ENCODE measurements around the gene FBXW8.

Gene FBXW8

DNA sequence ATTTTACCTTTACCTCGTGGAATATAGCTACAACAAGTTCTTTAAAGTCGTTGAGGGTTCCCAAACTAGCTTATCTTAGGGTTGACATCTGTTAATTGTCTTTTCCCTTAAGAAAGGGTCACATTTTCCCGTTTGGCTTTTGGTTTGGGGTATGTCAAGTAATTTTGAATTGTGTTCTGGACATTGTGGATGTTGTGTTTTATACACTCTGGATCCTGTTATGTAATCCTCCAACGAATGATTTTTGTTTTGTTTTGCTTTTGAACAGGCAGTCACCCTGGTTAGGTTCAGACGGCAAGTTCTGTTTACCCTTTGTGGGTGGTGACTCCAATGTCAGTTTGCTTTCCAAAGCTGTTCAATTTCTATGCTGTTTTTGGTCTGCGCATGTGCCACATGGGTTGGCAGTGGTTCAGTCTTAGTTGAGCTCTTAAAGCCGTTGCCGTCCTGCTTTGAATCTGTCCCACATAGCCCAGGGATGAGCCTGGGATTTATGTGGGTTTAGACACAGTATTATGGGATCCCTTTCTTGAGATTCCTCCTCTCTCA is 103.7 kb downstream of the FBXW8 start:
- H3K4me1 ChIP-seq (ENCODE audit: control insufficient read depth, insufficient read depth, low read length) = peaks cover 11% of the 10 kb centered on the region
- H3K9me3 ChIP-seq (ENCODE audit: control insufficient read depth, low read length) = no peaks in the 10 kb centered on the region
- no peaks in the 10 kb centered on the region for H3K36me3 ChIP-seq (ENCODE audit: control insufficient read depth, insufficient read depth, low read length)
- no peak overlapping the region for H3K4me3 ChIP-seq (ENCODE audit: low read length)
- H3K9ac ChIP-seq (ENCODE audit: low read length) = no peak overlapping the region
- no peaks in the 10 kb centered on the region for H3K27me3 ChIP-seq (ENCODE audit: control insufficient read depth, insufficient read depth, low read length)

DNA sequence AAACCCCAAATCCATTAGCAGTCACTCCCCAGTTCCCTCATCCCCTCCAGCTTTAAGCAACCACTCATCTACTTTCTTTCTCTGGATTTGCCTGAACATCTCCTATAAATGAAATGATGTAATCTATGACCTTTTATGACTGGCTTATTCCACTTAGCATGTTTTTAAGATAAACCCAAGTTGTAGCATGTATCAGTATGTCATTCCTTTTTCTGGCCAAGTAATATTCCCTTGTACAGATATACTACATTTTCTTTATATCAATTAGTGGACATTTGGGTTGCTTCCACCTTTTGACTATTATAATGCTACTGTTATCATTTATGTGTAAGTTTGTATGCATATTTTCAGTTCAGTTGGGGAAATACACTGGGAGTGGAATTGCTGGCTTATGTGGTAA is 105.1 kb downstream of the FBXW8 start:
- no peaks in the 10 kb centered on the region for H3K9me3 ChIP-seq (ENCODE audit: control insufficient read depth, low read length)
- H3K36me3 ChIP-seq (ENCODE audit: control insufficient read depth, insufficient read depth, low read length) = no peaks in the 10 kb centered on the region
- no peak overlapping the region for H3K9ac ChIP-seq (ENCODE audit: low read length)

DNA sequence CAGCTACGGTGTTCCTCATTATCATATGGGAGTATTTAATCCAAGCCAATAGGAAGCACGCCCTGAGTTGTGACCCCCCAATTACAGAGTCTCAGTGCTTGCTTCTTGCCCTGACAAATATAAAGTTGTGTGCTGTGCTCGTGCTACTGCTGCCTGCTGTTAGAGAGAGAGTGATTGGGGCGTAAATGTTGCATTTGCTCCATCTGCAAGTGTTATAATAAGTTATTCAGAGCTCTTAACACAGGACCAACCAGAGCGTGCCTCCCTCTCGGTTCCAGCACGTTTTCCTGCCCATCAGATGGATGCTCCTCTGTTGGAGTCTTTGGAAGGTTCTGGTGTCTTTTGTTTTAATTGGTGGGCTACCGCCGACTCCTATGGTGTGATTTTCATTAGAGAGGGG is 107.1 kb downstream of the FBXW8 start:
- Histone ChIP-seq H3K9ac (ENCODE audit: low read length) (no peak overlapping the region), H3K9me3 (ENCODE audit: control insufficient read depth, low read length) (no peaks in the 10 kb centered on the region), H3K4me3 (ENCODE audit: low read length) (no peak overlapping the region), H3K27me3 (ENCODE audit: control insufficient read depth, insufficient read depth, low read length) (no peaks in the 10 kb centered on the region), H3K36me3 (ENCODE audit: control insufficient read depth, insufficient read depth, low read length) (no peaks in the 10 kb centered on the region), H3K4me1 (ENCODE audit: control insufficient read depth, insufficient read depth, low read length) (peaks cover 11% of the 10 kb centered on the region)

More for the DNA sequence above, 105.1 kb downstream of the FBXW8 start:
- H3K27me3 ChIP-seq (ENCODE audit: control insufficient read depth, insufficient read depth, low read length) = no peaks in the 10 kb centered on the region
- no peak overlapping the region for H3K4me3 ChIP-seq (ENCODE audit: low read length)
- peaks cover 11% of the 10 kb centered on the region for H3K4me1 ChIP-seq (ENCODE audit: control insufficient read depth, insufficient read depth, low read length)

DNA sequence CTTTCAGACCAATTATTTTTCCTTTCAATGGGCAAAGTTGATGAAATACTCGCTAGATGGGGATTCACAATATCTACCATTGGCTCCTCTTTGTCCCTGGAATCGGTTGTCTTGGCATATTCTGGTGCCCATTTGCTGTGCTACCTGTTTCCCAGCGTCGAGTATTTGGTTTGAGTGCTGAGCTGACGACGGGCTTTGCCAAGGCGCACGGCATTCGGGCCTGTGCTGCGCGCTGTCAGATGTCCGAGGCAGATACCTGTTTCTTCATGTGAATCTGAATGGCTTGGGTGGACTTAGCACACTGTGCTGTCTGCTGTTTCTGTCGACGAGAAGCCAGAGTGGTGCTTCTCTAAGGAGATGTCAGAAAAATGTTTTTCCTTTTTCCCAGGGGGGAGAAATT is 107.5 kb downstream of the FBXW8 start:
- Histone ChIP-seq H3K4me1 (ENCODE audit: control insufficient read depth, insufficient read depth, low read length) (peaks cover 11% of the 10 kb centered on the region), H3K9ac (ENCODE audit: low read length) (no peak overlapping the region), H3K4me3 (ENCODE audit: low read length) (no peak overlapping the region), H3K9me3 (ENCODE audit: control insufficient read depth, low read length) (no peaks in the 10 kb centered on the region), H3K36me3 (ENCODE audit: control insufficient read depth, insufficient read depth, low read length) (no peaks in the 10 kb centered on the region), H3K27me3 (ENCODE audit: control insufficient read depth, insufficient read depth, low read length) (no peaks in the 10 kb centered on the region)

DNA sequence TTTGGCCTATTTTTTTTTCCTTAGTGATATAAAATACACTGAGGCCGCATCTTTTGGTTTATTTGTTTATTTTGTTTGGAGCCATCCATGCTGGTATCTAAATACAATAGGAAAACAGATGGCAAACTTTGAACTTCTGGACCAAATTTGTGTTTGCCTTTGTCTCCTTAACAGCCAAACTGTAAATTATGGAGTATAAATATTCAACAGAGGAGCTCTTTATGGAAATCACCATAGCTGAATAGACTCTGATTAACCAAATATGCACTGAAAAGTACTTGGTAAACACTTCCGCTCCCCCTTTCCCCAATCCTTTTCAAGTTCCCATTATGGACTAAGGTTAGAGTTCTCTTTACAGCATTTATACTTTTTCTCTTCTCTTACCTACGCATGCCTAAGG is 107.9 kb downstream of the FBXW8 start:
- Histone ChIP-seq H3K36me3 (ENCODE audit: control insufficient read depth, insufficient read depth, low read length) (no peaks in the 10 kb centered on the region), H3K4me1 (ENCODE audit: control insufficient read depth, insufficient read depth, low read length) (peaks cover 11% of the 10 kb centered on the region), H3K4me3 (ENCODE audit: low read length) (no peak overlapping the region), H3K27me3 (ENCODE audit: control insufficient read depth, insufficient read depth, low read length) (no peaks in the 10 kb centered on the region), H3K9me3 (ENCODE audit: control insufficient read depth, low read length) (no peaks in the 10 kb centered on the region), H3K9ac (ENCODE audit: low read length) (no peak overlapping the region)

DNA sequence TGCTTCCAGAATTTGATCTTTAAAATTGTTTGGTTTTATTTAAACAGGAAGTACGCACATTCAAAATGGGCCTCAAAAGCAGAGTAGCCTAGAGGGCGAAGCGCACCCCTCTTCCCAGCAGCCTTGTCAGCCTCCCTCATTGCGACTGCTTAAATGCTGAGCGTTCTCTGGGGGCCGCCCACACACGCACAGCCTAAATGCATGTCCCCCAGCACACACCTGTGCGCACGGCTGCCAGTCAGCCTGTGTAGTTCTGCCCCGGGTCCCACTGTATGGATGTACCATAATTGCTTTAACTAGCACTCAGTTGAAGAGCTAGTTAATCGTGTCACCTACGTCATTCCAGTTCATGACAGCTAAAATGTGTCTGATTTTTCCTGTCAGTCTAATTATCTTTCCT is 109.1 kb downstream of the FBXW8 start:
- H3K4me1 ChIP-seq (ENCODE audit: control insufficient read depth, insufficient read depth, low read length) = peaks cover 4% of the 10 kb centered on the region
- no peak overlapping the region for H3K9ac ChIP-seq (ENCODE audit: low read length)
- H3K36me3 ChIP-seq (ENCODE audit: control insufficient read depth, insufficient read depth, low read length) = peaks cover 3% of the 10 kb centered on the region
- H3K27me3 ChIP-seq (ENCODE audit: control insufficient read depth, insufficient read depth, low read length) = no peaks in the 10 kb centered on the region
- H3K4me3 ChIP-seq (ENCODE audit: low read length) = no peak overlapping the region
- no peaks in the 10 kb centered on the region for H3K9me3 ChIP-seq (ENCODE audit: control insufficient read depth, low read length)

DNA sequence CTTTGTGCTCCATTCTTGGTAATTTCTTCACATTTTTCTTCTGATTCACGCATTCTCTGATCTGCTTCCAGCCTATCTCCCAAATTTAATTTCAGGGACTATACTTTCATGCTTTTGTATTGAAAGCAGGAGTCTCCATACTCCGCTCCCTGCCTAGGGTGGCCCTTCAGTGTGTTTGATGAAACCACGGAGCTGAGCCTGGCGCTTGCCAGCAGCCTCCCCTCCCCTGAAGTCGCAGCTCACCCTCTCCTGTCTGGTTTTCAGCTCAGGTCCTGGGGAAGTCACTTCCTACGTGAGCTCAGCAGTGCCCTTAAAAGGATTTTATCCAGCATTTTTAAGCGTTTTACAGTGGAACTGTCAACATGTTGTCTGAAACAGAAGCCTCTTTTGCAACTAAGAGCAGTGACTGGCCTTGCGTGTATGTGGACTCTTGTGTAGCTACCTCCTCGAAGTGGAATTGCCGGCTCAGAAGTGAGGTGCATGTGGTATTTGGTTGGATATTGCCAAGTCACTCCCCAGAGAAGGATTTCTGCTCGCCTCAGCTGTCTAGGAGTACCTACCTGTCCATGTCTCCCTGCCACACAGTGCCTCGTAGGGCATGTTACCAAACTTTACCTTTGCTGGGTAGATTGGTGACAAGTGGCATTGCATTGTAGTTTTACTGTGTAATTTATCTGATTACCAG is 109.9 kb downstream of the FBXW8 start:
- Histone ChIP-seq H3K9ac (ENCODE audit: low read length) (no peak overlapping the region), H3K27me3 (ENCODE audit: control insufficient read depth, insufficient read depth, low read length) (no peaks in the 10 kb centered on the region), H3K9me3 (ENCODE audit: control insufficient read depth, low read length) (no peaks in the 10 kb centered on the region), H3K36me3 (ENCODE audit: control insufficient read depth, insufficient read depth, low read length) (peaks cover 3% of the 10 kb centered on the region), H3K4me1 (ENCODE audit: control insufficient read depth, insufficient read depth, low read length) (peaks cover 6% of the 10 kb centered on the region), H3K4me3 (ENCODE audit: low read length) (no peak overlapping the region)

DNA sequence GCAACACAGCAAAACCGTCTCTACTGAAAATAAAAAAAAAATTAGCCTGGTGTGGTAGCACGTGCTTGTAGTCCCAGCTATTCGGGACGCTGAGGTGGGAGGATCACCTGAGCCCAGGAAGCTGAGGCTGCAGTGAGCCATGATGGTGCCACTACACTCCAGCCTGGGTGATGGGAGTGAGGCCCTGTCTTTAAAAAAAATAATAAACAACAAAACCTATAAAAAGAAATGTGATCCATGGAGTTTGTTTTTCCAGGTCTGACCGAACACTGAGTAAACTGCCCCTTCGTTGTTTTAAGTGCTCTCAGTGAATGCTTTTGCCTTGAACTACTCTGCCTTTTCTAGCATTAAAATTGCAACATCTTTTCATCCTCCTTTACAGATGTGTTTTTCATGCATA is 111.7 kb downstream of the FBXW8 start:
- Histone ChIP-seq H3K9me3 (ENCODE audit: control insufficient read depth, low read length) (no peaks in the 10 kb centered on the region), H3K4me1 (ENCODE audit: control insufficient read depth, insufficient read depth, low read length) (peaks cover 21% of the 10 kb centered on the region), H3K36me3 (ENCODE audit: control insufficient read depth, insufficient read depth, low read length) (peaks cover 9% of the 10 kb centered on the region), H3K4me3 (ENCODE audit: low read length) (no peak overlapping the region), H3K9ac (ENCODE audit: low read length) (no peak overlapping the region), H3K27me3 (ENCODE audit: control insufficient read depth, insufficient read depth, low read length) (no peaks in the 10 kb centered on the region)

DNA sequence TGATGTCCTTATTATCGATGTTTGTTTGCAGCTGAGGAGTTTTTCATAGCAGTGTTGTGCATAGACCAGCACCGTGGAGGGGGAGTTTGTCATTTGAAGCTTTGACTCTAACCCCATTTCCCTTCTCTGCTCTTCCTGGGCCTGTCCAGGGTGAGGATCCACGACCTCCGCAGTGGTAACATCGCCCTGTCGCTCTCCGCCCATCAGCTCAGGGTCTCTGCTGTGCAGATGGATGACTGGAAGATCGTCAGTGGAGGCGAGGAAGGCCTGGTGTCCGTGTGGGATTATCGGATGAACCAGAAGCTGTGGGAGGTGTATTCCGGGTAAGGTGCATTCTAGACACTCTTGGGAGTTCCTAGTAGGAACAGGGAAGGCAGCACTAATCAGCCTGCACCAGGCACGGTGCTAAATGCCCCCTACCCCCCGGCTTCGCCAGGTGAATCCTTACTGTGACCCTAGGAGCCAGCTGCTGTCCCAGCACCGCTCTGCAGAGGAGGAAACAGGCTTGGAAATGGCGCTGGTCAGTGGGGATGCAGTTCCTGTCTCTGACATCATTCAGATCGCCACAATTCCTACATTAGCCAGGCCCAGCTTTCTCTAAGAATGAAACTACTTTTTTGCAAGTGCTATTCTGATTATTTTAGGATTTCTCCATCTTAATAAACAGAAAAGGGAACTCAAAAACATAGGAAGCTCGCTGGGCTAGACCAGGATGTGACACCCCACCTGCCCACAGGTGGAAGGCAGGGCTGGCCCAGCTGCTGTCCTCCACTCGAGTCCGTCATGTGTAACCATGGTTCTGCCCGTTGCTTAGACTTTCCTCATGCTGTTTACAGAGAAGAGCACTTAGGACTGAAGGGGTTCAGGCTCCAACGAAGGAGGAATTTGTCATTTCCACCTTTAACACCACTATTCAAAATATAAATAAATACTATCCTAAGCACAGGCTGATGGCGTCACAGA is 113.5 kb downstream of the FBXW8 start:
- H3K4me3 ChIP-seq (ENCODE audit: low read length) = no peak overlapping the region
- no peak overlapping the region for H3K9ac ChIP-seq (ENCODE audit: low read length)
- H3K36me3 ChIP-seq (ENCODE audit: control insufficient read depth, insufficient read depth, low read length) = peaks cover 9% of the 10 kb centered on the region
- H3K9me3 ChIP-seq (ENCODE audit: control insufficient read depth, low read length) = no peaks in the 10 kb centered on the region
- no peaks in the 10 kb centered on the region for H3K27me3 ChIP-seq (ENCODE audit: control insufficient read depth, insufficient read depth, low read length)
- peaks cover 31% of the 10 kb centered on the region for H3K4me1 ChIP-seq (ENCODE audit: control insufficient read depth, insufficient read depth, low read length)

DNA sequence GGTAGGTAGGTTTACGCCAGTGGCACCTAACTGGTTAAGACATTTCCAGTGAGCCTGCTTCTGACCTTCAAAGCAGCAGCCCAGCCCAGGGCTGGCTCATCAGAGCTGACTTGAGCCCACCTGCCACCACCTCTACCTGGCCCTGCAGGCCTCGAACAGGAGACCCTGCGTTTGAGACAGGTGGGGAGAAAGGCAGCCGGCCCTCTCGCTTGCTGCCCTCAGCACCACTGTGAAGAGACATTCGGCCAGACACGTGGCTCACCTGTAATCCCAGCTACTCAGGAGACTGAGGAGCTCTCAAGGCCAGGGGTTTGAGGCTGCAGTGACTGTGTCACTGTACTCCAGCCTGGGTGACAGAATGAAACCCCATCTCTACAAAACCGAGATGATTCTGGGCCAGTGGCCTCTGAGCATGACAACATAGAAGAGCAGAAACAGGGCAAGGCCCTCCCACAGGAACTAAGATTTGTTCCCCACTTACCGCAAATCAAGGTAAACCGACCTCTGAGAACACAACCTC is 114.3 kb downstream of the FBXW8 start:
- H3K36me3 ChIP-seq (ENCODE audit: control insufficient read depth, insufficient read depth, low read length) = peaks cover 9% of the 10 kb centered on the region
- no peak overlapping the region for H3K9ac ChIP-seq (ENCODE audit: low read length)
- H3K27me3 ChIP-seq (ENCODE audit: control insufficient read depth, insufficient read depth, low read length) = no peaks in the 10 kb centered on the region
- H3K4me3 ChIP-seq (ENCODE audit: low read length) = no peak overlapping the region
- no peaks in the 10 kb centered on the region for H3K9me3 ChIP-seq (ENCODE audit: control insufficient read depth, low read length)
- peaks cover 31% of the 10 kb centered on the region for H3K4me1 ChIP-seq (ENCODE audit: control insufficient read depth, insufficient read depth, low read length)

DNA sequence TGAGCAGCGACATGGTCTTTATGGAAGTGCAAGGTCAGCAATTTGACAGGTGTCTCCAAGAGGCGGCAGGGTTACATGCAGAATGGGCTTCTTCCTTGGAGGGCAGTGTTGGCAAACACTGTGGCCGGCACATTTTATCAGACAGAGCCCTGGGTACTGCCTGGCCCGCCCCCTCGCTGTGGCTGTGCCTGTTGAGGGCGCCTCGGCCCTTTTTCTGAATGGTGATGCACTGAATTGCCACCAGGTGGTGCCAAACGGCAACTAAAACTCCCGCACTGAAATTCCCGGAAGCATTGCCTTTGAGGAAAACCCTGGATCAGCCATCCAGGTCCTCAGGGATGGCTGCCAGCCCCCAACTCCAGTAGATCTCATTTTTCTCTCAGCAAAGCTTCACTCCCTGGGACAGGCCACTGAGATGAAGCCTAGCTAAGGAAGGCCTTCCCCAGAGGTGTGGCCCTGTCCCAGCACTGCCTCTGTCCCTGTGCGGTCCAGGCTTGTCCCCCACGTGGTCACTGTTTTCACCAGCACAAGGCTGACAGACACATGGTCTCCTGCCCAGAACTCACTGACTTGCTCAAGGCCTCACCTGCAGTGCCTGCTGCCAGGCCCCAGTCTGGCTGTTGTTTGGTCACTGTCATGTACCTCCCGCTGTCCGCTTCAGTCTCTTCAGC is 114.9 kb downstream of the FBXW8 start:
- Histone ChIP-seq H3K36me3 (ENCODE audit: control insufficient read depth, insufficient read depth, low read length) (peaks cover 9% of the 10 kb centered on the region), H3K27me3 (ENCODE audit: control insufficient read depth, insufficient read depth, low read length) (no peaks in the 10 kb centered on the region), H3K9me3 (ENCODE audit: control insufficient read depth, low read length) (no peaks in the 10 kb centered on the region), H3K9ac (ENCODE audit: low read length) (no peak overlapping the region), H3K4me3 (ENCODE audit: low read length) (no peak overlapping the region), H3K4me1 (ENCODE audit: control insufficient read depth, insufficient read depth, low read length) (peaks cover 31% of the 10 kb centered on the region)
